NCI-H1417 (cell line): ENCODE data around the gene HYPK.
A peak's percentile ranks its signal among the peaks of the same experiment; 100 is the strongest.

Experiments used
- DNase-seq, 3 experiments: peaks; one replicate each; lab custom pipeline; 2025; lab: John Stamatoyannopoulos, UW

The HYPK gene, protein sequence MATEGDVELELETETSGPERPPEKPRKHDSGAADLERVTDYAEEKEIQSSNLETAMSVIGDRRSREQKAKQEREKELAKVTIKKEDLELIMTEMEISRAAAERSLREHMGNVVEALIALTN

DNA sequence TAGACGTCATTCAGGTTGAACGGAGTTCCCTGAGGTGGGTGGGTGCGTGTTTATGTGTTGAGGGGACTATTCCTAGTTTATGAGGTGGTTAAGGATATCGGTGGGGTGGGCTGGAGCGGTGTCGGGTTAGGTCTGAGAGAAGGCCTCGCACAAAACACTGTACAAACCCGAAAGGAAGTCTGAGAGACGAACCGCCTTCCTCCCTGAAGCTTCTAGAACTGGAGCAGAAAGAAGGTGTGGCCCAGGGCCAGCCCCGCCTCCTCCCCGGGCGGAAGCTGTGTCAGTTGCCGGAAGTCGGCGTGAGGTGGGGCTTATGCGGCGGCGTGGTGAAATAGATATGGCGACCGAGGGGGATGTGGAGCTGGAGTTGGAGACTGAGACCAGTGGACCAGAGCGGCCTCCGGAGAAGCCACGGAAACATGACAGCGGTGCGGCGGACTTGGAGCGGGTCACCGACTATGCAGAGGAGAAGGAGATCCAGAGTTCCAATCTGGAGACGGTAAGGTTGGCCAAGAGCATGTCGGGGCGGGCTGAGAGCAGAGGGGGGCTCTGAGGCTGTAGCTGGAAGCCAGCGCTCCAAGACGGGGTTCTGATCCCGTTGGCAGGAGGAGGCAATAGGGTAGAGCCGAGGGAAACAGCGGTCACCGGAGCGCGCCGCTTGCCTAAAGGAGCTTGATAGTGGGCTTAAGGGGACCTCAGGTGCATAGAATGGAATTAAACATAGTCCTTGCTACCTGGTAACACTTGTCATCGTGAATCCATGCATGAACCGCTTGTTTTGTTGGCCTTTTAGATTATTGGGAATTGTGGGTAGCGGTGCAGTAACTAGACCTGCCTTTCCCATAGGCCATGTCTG, at the start of gene HYPK:
HYPK (plus strand) TSS at position 314 of the 856 bp plus-strand sequence; CDS start at position 338, 24 bp downstream.
- peak in 2 of 3 experiments; percentile 3 to 63 for DNase-seq

DNA sequence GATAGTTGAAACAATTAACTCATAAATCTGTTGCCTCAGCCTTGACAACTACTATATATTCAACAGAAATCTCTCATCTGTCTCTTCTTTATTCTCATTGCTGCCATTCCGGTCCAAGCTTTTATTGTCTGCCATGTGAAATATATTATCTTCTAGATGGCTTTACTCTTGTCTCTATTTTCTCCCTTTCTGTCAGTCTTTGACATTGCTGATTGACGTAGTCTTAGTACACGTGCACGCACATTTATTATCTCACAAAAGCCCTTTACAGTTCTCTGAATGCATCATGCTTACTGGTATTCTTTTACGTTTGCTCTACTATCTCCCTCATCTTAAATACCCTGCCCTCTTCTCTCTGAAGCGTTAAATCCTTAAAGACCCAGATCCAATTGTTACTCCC, 48.5 kb upstream of the HYPK start:
- no peak for DNase-seq

DNA sequence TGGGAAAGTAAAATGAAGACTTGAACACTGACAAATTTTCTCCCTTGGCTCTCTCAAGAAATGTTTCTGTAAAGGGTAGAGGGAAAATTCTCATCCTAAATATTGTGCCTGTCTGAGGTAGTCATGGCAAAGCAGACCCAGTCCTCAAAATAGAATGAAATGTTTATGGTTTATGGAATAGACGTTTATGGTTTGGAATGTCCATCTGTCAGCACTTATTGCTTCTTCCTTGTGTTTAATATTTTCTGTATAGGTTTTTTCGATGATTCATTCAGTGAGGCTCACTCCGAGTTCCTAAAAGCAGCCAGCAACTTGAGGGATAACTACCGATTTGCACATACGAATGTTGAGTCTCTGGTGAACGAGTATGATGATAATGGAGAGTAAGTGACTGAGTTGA, 37.6 kb upstream of the HYPK start:
- DNase-seq: no peak

DNA sequence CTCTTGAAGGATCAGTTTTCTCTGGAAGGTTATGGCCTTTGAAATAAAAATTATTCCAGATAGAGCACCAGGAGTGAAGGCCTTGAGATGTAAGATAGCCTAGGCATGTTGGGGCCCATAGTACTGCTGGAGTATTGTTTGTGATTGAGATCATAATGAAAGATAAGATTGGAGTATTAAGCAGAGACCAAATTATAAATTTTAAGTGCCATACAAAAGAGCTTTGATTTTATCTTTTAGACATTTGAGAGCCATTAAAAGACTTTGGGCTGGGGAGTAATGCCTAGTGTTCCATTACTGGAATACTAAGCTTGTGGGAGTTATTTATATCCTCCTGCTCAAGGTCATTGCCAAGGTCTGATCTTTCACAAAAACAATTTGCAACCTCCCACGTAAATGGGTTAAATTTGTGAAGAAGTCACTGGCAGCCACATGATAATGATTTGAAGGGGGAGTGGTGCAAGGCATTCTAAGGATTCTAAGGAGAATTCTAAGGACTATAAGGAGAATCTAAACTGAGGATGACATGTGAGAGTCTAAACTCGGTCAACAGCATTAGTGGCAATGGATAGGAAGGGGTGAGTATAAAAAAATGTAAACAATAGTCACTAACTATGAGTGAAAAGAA, 36.5 kb upstream of the HYPK start:
- DNase-seq: no peak

DNA sequence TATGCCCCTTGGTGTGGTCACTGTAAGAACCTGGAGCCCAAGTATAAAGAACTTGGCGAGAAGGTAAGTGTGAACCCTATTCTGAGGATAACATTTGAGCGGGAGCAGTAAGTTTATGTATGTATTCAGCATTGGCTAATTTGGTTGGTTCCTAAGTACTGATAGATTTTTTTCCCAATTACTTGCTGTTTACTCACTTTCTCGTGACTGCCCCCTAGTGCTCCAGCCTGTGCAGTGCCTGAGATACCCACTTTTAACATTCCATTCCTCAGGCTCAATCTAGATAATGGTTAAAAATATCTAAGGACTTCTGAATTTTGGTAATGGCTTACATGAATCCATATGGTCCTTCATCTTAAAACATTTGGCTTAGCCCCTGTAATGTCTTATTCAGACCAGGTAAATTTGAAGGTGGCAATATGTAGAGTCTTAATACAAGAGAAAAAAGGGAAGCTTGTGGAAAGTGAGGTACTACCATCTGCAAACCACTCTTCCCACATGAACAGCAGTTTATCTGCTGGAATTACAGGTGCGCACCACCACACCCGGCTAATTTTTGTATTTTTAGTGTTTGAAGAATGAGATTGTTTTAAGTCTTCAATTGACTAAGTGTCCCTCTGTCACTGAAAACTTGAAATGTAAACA, 30.7 kb upstream of the HYPK start:
- DNase-seq: peak; percentile 14 to 41 (median 16)

DNA sequence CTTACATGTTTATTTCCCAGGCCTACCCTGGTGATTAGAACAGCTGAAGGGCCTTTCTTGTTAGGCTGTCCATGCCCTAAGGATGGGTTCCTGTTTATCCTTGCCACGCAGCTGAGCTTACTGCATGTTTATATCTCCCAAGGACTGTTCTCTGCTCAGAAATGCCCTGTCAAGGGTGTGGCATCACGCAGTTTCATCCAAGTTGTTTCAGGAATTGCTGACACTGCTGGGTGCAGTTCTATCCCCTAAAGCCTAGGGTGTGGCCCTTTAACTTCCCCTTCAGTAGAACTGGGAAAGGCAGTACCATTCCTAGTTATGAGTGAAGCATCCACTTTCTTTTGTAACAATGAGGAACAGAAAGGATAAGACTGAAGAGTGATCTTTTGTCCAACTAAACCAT, 28.6 kb upstream of the HYPK start:
- DNase-seq: no peak

DNA sequence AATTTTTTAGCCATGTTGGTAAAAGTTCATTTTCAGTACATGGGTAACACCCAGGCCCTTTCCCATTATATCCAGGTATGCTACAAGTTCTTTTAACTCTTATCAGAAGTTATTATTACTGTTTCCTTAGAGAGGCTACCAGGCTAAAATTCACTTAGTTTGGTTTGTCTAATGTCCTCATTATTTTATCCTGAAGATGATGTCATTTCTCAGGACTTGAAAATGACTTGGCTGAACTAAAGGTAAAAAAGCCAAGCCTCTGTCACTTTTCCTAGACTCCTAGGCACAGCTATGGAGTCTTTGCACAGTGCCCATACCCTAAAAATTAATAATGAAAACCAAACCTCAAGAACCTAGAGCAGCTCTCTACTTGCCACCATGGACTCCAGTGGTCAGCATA, 27.8 kb upstream of the HYPK start:
- DNase-seq: no peak

DNA sequence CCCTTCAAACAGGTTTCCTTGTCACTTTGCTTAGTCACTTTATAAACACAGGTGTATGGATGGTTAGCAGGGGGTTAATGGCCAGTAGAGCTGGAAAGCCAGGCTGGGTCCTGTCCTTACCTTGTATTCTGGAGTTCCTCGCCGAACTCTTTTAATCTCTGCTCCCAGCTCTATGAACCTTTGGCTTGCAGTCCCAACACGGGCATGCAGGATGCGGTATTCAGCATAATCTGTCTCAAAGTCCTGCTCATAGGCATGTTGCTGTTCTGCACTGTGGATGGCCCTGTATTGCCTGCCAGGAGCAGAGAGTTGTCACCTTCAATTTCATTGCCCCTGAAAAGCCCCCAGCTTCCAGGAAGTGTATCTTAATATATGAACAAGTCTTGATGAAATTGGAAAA, 26.3 kb upstream of the HYPK start:
- DNase-seq: no peak

DNA sequence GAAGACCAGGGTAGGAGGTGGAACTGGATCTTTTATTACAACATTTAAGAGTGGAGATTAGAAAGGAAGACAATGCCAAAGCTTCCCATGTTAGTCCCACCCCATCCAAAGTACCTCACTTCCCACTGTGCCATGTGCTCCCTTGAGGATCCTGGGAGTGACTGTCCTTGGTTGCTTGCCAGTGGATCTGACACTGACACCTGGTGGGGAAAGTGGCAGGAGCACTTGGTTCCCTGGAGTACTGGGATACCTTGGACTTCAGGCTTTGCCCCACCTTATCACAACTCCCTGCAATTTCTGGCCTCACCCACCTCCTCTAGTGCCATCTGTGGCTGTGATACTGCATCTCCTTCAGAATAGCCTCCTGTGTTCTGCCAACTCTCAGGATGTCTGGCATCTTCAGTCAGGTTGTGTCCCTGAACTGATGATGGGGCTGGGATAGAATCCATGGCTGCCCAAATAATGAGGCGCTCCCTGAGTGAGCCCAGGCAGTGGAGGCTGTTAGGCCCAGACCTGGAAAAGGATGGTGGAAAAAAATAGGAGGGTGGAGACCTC, 24.9 kb upstream of the HYPK start:
- peak; percentile 32 to 72 (median 68) for DNase-seq

DNA sequence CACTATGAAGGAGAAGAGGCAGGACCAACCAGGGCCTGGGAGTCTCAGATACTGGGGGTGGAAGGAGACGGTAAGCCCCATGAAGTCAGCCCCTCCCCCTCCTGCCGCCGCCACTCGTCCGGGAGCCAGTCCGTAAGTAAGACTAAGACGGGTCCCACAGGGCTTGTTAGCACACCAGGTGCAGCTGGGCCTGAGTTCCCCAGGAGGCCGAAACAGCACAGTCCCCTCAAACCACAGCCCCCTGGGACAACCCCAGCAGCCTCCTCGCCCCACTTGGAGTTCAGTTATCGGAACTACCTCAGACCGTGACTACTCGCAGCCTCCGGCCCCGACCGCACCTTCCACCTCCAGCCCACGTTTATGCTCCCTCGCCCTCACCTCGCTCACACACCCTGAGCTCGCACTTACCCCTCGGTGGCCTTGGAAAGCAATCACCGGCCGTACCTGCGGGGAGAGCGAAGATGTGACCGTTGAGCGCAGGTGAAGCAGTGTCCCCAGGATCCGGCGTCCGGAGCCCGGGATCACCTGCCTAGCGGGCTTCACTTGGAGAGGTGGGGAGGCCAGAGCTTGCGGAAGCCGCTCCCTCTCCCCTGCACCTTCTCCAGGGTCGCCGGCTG, 24.2 kb upstream of the HYPK start:
- DNase-seq: peak; percentile 36 to 70 (median 51)

DNA sequence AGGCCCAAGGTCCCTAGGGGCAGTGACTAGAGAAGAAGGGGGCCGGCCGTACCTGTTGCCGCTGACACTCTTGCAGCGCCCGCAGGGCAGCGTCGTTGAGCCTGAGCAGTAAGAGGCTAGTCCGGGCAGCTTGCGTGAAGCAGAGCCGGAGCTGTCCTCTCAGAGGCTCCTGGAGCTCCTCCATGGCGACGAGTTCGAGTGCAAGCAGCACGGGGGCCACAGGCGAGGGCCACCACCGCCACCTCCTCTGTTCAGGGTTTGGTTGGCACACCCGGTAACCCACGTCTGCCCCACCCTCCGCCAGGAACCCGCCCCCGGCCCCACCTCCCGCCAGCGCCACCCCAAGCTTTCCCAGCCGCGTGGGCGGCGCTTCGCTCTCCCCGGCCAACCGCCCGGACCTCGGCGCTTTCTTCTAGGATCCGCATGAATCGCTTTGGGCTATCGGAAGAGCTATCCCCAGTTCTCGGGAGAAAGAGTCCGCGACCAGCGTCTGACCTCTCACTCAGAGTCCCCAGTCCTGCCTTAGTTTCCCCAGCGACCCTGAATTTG, 23.6 kb upstream of the HYPK start, which contains the start of gene ELL3:
ELL3 (minus strand) TSS at position 249 of the 549 bp plus-strand sequence; CDS start at position 184, 65 bp downstream.
- DNase-seq: peak; percentile 77 to 87 (median 87)

DNA sequence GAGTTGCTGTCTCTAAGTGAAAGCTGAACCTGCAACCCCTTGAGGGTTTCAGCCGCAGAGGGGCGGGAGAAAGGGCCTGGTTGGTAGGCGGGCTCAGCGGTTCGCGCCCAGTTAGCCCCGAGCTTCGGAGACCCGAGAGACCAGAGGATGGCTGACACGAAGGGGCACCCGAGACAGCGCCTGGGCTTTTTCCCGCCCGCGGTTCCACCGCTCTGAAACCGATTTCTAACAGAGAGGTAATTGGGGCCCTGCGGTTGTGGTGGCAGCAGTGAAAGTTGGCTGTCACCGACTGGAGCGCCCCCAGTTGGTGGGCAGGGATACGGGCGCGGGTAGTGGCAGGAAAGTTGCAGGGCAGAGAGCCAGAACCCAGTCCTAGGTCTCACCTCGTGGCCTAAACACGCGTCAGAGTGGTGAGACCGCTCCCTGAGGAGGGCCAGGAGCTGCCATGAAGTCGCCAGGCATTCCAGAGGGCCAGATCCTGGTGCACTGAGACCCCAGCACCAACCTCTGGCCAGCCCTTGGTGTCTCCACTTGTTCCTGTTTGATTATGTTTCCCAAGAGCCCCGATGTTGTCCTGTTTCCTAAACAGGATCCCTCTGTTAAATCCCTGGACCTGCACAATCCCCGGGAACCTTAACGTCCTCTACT, 23.0 kb upstream of the HYPK start:
- DNase-seq: peak; percentile 77 to 87 (median 87)

DNA sequence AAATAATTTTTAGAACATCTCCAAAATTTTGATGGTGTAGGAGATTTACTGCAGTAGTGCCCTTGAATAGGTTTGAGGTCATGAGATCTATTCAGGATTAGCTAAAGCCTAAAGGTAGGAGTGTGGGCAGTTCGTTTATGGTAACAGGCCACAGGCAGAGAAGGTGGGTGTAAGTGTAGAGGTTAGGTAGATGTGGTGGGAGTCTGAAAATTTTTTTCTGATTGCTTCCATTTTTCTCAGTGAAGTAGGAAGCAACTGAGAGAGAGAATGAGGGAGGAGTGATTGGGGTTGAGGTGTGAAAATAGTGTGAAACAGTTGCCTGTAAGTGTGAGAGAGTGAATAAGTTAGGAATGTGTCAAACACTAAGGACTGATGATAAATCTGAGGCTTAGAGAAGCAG, 21.4 kb upstream of the HYPK start:
- no peak for DNase-seq

DNA sequence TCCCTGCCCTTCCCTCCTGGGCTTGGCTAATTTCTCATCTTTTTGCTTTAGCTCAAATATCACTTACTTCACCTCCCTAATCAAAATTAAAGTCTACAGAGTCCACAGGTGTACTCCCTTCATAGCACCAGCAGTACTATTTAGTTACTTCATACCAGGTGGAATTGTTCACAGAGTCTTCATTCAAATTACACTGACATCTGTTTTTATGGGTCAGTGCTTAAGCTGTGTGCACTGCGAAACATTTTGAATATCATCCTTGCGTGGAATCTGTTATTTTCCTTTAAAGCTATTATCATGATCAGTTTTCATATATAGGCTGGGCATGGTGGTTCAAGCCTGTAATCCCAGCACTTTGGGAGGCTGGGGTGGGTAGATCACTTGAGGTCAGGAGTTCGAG, 11.0 kb upstream of the HYPK start:
- no peak for DNase-seq

DNA sequence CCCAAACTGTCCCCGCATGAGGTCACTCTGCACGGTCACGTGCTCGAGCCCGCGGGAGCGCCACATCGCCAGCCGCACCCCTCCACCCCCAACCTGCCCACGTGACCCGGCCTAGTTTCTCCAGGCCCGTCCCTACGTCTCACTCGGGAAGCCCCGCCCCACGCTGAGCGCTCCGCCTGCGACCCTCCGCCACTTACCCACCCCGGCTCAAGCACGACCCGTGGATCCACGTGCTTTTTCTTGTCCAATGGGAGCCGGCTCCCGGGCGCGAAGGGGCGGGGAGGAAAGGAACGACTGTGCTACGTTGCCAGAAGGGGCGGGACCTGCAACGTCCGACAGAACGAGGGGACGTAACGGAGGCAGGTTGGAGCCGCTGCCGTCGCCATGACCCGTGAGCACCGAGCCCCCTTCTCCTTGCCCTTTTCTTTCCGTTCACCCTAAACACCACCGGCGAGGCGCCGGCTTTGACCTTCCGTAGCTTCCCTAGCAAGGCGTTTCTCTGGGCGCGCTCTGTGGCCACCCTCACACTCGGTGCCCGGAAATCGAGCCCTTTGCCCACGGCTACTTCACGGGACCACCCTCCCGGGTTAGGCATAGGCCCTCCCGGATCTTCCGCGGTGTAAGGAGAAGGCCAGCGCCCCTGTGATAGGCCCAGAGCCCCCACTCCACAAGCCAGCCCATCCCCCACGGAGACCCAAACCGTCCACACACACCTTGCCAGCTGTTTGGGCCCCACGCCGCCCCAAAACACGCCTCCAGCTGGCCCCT, 8.2 kb upstream of the HYPK start, which contains the start of gene SERF2:
SERF2 (plus strand) TSS at position 328 of the 768 bp plus-strand sequence; CDS start at position 385, 57 bp downstream.
- peak; percentile 95 to 98 (median 95) for DNase-seq

DNA sequence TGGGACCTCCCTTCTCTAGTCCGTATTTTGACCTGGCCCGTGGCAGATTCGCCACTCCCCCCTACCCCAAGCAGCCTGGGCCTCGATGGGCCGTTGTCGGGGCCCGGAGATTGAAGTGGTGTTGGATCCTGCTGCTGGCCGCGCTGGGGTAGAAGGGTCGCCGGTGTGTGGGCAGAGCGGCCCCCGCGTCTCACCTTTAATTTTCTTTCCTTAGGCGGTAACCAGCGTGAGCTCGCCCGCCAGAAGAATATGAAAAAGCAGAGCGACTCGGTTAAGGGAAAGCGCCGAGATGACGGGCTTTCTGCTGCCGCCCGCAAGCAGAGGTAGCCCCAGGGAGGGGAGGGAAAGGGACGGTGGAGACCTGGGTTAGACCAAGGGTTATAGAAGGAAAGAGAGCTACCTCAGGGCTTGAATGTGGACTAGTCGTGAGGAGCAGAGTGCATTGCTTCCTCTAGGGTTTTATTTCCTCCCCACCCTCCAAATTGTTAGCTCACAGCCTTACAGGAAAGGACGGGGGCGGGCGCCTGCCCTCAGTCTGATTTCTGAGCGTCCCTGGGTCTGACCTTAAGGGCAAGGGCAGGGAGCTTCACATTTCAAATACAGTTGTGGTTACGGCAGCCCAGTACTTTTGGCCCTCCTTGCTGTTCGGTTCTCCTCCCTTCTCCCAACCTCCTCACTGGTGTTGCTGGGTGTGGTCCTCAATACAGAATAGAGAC, 7.5 kb upstream of the HYPK start:
- peak in 1 of 3 experiments; percentile 46 for DNase-seq

DNA sequence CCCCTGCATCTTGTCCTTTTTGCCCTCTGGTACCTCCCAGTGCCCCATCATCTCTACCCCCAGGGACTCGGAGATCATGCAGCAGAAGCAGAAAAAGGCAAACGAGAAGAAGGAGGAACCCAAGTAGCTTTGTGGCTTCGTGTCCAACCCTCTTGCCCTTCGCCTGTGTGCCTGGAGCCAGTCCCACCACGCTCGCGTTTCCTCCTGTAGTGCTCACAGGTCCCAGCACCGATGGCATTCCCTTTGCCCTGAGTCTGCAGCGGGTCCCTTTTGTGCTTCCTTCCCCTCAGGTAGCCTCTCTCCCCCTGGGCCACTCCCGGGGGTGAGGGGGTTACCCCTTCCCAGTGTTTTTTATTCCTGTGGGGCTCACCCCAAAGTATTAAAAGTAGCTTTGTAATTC, 6.8 kb upstream of the HYPK start:
- peak in 1 of 3 experiments; percentile 2 for DNase-seq

DNA sequence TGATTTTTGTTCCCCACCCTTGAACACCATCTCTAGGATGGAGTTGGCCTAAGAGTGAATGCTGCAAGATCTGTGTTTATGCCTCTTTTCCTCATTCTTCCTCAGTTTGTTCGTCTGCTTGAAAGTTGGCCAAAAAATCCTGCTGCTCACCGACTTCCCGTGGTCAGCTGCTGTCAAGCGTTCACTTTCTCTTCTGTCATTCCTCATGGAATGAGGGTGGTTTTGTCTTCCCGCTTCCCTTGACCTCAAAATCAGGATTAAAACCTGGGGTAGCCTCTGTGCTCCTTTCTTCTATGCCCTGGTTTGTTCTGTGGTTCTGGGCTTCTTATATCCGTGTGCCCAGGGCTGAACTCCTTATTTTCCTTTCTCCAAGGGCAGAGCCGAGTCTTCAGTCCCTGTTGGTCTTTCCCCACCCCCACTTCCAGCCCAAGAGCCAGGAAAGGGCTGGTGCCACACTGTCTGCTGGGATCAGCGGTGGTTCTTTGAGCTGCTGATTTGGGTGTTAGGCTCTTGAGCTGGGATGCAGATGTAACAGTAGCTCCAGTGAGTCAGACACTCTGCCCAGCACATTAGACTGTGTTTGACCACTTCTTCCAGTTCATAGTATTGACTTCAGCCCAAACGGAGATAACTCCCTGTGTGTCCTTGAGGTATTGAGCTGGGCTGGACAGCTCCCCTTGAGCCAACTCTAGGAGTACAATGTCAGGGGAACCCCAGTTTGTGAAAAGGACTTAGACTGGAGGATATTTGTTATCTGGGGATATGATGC, 5.9 kb upstream of the HYPK start:
- DNase-seq: no peak
